Astrocyte (in vitro differentiated cells and primary cell): ENCODE measurements around the gene TLE7.

ENCODE experiments used
- EZH2 ChIP-seq: IDR thresholded peaks from 2 replicates; pipeline ENCODE4 v1.6.1; 2012; ENCODE audit warnings: mild to moderate bottlenecking, low read length, inconsistent platforms; ENCODE audit not compliant: insufficient read depth
- TF ChIP-seq, protein P1 (sequence below): IDR thresholded peaks from 2 replicates; pipeline ENCODE4 v1.5.1; 2011; ENCODE audit warnings: low read depth, mild to moderate bottlenecking, inconsistent platforms, low read length, moderate library complexity; ENCODE audit not compliant: insufficient read depth

GRCh38 chr16:71380831-71381230, 61.0 kb downstream of the TLE7 start:
- TF ChIP-seq, protein P1, sequence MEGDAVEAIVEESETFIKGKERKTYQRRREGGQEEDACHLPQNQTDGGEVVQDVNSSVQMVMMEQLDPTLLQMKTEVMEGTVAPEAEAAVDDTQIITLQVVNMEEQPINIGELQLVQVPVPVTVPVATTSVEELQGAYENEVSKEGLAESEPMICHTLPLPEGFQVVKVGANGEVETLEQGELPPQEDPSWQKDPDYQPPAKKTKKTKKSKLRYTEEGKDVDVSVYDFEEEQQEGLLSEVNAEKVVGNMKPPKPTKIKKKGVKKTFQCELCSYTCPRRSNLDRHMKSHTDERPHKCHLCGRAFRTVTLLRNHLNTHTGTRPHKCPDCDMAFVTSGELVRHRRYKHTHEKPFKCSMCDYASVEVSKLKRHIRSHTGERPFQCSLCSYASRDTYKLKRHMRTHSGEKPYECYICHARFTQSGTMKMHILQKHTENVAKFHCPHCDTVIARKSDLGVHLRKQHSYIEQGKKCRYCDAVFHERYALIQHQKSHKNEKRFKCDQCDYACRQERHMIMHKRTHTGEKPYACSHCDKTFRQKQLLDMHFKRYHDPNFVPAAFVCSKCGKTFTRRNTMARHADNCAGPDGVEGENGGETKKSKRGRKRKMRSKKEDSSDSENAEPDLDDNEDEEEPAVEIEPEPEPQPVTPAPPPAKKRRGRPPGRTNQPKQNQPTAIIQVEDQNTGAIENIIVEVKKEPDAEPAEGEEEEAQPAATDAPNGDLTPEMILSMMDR = no peak
- no peak for TF ChIP-seq EZH2
